DND-41 (cell line): ENCODE results near the gene CD180.

ENCODE experiments used
- EZH2 ChIP-seq: IDR thresholded peaks from 3 replicates; pipeline ENCODE4 v1.6.1; 2012; ENCODE audit warnings: borderline replicate concordance, low read depth, mild to moderate bottlenecking, moderate library complexity, low read length, inconsistent platforms; ENCODE audit not compliant: severe bottlenecking
- TF ChIP-seq, protein P1 (sequence below): IDR thresholded peaks from 2 replicates; pipeline ENCODE4 v1.5.1; 2012; ENCODE audit warnings: borderline replicate concordance, low read length, moderate library complexity, mild to moderate bottlenecking; ENCODE audit not compliant: poor library complexity, severe bottlenecking; ENCODE audit errors: extremely low read depth

DNA sequence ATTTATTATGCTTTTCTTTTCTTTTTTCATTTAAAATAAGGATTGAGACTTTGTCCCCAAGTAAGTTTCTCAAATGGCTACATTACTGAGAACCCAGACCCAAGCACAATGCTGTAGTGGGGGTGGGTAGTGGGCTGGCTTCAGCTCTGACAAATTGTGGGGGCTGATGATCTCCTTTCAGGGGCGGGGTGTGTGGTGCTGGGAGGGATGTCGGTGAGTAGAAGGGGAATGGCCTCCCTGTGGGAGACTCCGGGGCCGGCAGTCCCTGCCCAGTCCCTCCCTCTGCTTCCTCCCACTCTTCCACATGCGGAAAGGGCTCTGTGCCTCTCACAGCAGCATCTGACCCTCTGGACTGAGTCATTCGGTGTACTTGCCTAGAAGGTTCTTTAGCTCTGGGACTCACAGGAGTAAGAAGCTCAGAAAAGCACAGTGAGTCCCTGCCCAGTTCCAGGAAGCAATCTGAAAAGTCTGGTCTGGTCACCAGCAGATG lies 14.3 kb downstream of the CD180 start:
- TF ChIP-seq, protein P1, sequence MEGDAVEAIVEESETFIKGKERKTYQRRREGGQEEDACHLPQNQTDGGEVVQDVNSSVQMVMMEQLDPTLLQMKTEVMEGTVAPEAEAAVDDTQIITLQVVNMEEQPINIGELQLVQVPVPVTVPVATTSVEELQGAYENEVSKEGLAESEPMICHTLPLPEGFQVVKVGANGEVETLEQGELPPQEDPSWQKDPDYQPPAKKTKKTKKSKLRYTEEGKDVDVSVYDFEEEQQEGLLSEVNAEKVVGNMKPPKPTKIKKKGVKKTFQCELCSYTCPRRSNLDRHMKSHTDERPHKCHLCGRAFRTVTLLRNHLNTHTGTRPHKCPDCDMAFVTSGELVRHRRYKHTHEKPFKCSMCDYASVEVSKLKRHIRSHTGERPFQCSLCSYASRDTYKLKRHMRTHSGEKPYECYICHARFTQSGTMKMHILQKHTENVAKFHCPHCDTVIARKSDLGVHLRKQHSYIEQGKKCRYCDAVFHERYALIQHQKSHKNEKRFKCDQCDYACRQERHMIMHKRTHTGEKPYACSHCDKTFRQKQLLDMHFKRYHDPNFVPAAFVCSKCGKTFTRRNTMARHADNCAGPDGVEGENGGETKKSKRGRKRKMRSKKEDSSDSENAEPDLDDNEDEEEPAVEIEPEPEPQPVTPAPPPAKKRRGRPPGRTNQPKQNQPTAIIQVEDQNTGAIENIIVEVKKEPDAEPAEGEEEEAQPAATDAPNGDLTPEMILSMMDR, result no peak
- no peak for TF ChIP-seq EZH2
